GM06990 (cell line): Measurements from ENCODE around the gene LHFPL2.

Experiments used
- DNase-seq: peaks from one replicate; pipeline ENCODE4 v3.0.0-alpha.2; 2011; ENCODE audit not compliant: insufficient read length; ENCODE audit errors: extremely low read depth
- H3K27me3 ChIP-seq: replicated peaks from 2 replicates; pipeline ENCODE4 v1.6.0; 2011; ENCODE audit warnings: low read length; ENCODE audit not compliant: control insufficient read depth, insufficient read depth
- H3K36me3 ChIP-seq: 2 replicates; pipeline ENCODE4 v1.5.1; 2011; ENCODE audit warnings: low read length; ENCODE audit not compliant: control insufficient read depth, insufficient read depth
- H3K4me3 ChIP-seq: replicated peaks from 2 replicates; pipeline ENCODE4 v1.5.1; 2011; ENCODE audit warnings: low read depth, mild to moderate bottlenecking, control low read depth, low read length
- TF ChIP-seq, protein P1 (sequence below): IDR thresholded peaks from 2 replicates; pipeline ENCODE4 v1.5.1; 2011; ENCODE audit warnings: low read length, control low read depth, mild to moderate bottlenecking, inconsistent platforms; ENCODE audit not compliant: insufficient read depth, poor library complexity, severe bottlenecking

Gene LHFPL2

GRCh38 chr5:78591972-78592700 is 56.4 kb downstream of the LHFPL2 start:
- Histone ChIP-seq H3K4me3 (peak overlapping the region; percentile 20), H3K36me3 (peaks cover 4% of the 10 kb centered on the region), H3K27me3 (no peaks in the 10 kb centered on the region)
- TF ChIP-seq, protein P1, sequence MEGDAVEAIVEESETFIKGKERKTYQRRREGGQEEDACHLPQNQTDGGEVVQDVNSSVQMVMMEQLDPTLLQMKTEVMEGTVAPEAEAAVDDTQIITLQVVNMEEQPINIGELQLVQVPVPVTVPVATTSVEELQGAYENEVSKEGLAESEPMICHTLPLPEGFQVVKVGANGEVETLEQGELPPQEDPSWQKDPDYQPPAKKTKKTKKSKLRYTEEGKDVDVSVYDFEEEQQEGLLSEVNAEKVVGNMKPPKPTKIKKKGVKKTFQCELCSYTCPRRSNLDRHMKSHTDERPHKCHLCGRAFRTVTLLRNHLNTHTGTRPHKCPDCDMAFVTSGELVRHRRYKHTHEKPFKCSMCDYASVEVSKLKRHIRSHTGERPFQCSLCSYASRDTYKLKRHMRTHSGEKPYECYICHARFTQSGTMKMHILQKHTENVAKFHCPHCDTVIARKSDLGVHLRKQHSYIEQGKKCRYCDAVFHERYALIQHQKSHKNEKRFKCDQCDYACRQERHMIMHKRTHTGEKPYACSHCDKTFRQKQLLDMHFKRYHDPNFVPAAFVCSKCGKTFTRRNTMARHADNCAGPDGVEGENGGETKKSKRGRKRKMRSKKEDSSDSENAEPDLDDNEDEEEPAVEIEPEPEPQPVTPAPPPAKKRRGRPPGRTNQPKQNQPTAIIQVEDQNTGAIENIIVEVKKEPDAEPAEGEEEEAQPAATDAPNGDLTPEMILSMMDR, result no peak
- DNase-seq, result no peak

DNA sequence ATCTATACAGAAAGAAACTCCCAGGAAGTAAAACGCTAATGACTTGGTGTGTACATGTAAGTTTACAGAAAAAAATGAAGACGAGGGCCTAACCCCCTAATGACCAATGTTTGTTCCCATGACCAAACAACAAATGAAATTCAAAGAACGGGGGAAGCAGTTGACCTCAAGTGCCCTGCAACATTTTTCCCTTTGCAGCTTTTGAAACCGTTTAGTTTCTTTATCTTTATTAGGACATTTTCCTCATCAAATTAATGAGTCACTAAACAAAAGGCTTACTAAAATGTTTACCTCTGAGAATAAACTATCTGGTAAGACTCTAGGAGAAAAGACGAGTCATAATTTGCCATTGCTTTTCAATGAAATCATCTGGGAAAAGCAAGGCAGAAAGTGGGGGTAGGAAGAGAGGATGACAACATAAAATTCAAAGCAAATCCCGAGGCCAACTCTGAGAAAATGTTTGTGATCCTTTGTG is 57.4 kb downstream of the LHFPL2 start:
- TF ChIP-seq, protein P1, result no peak
- no peak for DNase-seq
- H3K27me3 ChIP-seq, result no peaks in the 10 kb centered on the region
- H3K4me3 ChIP-seq, result no peak overlapping the region
- peaks cover 4% of the 10 kb centered on the region for H3K36me3 ChIP-seq

DNA sequence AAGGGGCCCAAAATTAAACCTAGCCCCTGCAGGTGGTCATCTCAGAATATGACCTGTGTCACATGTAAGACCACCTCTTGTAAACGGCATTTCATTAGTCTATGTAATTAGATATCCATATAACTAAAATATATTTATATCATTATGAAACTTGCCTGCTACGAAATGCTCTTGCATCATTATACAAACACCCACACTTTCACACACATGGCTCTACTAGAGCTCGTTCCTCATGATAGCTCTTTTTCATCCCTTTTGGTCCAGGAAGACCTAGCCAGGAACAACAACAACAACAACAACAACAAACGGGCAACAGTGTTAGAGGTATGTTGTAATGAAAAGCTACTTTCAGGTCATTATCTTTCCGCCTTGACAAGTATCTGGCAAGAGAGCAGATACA is 58.6 kb downstream of the LHFPL2 start:
- Histone ChIP-seq H3K36me3 (peaks cover 2% of the 10 kb centered on the region), H3K4me3 (no peak overlapping the region), H3K27me3 (no peaks in the 10 kb centered on the region)
- no peak for DNase-seq
- TF ChIP-seq, protein P1, result no peak

DNA sequence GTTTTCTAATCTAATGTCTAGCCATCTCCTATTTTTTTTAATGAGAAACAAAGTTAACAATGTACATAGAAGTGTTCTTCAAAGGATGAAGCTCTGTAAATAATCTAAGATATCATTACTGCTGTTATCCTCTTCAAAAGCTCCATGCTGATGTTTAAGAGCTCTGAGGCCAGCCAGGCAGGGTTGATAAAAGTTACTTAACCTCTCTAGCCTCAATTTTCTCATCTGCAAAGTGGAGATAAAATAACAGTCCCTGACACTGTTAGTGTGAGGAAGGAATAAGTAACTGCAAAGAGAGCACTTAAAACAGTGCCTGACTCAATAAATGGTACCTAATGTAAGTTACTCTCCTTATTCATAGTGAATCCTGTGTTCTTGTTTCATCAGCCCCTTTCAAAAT is 60.1 kb downstream of the LHFPL2 start:
- no peak for DNase-seq
- H3K27me3 ChIP-seq, result no peaks in the 10 kb centered on the region
- H3K36me3 ChIP-seq, result peaks cover 2% of the 10 kb centered on the region
- H3K4me3 ChIP-seq, result no peak overlapping the region
- TF ChIP-seq, protein P1, result no peak

DNA sequence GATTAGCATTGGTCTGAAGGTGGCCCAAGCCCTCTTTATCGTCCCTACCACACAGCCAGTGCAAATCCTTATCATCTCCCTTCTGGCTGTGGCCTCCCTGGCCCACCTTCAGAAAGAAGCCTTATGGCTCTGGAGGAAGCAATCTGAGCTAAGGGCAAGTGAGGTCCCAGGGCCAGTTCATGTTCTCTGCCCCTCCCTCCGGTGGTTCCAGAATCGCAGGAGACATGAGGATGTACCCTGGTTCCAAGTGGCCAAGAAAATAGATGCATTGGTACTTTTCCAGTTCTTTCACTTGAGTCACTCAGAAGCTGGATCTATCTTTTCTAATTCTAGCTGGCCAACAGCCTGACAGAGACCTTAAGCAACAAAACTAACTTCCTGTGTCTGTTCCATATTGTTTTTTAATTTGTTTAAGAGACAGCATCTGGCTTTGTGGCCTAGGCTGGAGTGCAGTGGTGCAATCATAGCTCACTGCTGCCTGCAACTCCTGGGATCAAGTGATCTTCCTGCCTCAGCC is 60.7 kb downstream of the LHFPL2 start:
- DNase-seq, result no peak
- no peak overlapping the region for H3K4me3 ChIP-seq
- no peaks in the 10 kb centered on the region for H3K27me3 ChIP-seq
- TF ChIP-seq, protein P1, result no peak
- H3K36me3 ChIP-seq, result peaks cover 2% of the 10 kb centered on the region; the same call in 1 of the 2 replicates
